Measurements from ENCODE around the gene STX16.

DNA sequence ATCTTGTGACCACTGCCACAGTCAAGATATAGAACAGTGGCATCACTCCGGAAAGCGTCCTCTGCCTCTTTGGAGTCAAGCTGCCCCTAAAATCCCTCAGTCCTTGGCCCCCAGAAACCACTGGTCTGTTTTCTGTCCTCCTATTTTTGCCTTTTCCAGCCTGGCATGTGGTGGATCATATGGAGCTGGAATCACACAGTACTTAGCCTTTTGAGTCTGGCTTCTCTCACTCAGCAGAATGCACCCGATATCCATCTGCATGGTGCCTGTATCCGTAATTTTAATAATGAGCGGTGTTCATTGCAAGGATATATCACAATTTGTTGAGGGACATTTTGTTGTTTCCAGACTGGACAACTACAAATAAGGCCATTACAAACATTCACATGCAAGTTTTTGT is 49.0 kb upstream of the STX16 start:
- no peak for TF ChIP-seq POLR2A (IDR thresholded peaks at IDR 0.05)
- TF ChIP-seq, protein P1, sequence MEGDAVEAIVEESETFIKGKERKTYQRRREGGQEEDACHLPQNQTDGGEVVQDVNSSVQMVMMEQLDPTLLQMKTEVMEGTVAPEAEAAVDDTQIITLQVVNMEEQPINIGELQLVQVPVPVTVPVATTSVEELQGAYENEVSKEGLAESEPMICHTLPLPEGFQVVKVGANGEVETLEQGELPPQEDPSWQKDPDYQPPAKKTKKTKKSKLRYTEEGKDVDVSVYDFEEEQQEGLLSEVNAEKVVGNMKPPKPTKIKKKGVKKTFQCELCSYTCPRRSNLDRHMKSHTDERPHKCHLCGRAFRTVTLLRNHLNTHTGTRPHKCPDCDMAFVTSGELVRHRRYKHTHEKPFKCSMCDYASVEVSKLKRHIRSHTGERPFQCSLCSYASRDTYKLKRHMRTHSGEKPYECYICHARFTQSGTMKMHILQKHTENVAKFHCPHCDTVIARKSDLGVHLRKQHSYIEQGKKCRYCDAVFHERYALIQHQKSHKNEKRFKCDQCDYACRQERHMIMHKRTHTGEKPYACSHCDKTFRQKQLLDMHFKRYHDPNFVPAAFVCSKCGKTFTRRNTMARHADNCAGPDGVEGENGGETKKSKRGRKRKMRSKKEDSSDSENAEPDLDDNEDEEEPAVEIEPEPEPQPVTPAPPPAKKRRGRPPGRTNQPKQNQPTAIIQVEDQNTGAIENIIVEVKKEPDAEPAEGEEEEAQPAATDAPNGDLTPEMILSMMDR (IDR thresholded peaks at IDR 0.05) = no peak
- no peak for TF ChIP-seq EP300 (IDR thresholded peaks at IDR 0.05)
- no peak for TF ChIP-seq POLR2AphosphoS5 (IDR thresholded peaks at IDR 0.05)

All from gastroesophageal sphincter (tissue), 3 donors.